Caco-2 (cell line): ENCODE data around the gene GNB5. TPM values are rescaled to one million over a fixed set of nuclear protein-coding genes. Genes with fewer than 3 reads are reported as not detected.

ENCODE experiments used
- BruUV-seq: library from RNA; stranded (reverse); fragments of 400-500 nt; replicated peaks from 2 replicates; lab custom pipeline; 2021; lab: Mats Ljungman, UMichigan
- CTCF ChIA-PET: fragments of 300-600 bp; sonication (Branson Sonifier 250); formaldehyde crosslinking; loops from one replicate; lab custom pipeline; 2022; ENCODE audit warnings: antibody characterized with exemption; lab: Charles Lee
- POLR2A ChIA-PET: fragments of 300-600 bp; sonication (Branson Sonifier 250); formaldehyde crosslinking; loops from one replicate; lab custom pipeline; 2022; ENCODE audit warnings: antibody characterized with exemption; lab: Charles Lee
- DNase-seq, 2 experiments: peaks; one replicate each; pipeline versions ENCODE4 v3.0.0 to v3.0.0-alpha.2; 2020 to 2022
- H3K27me3 ChIP-seq: replicated peaks from 2 replicates; pipeline ENCODE4 v1.6.0; 2011; ENCODE audit warnings: low read length; ENCODE audit not compliant: control insufficient read depth, insufficient read depth
- H3K36me3 ChIP-seq: 2 replicates; pipeline ENCODE4 v1.5.1; 2011; ENCODE audit warnings: low read length; ENCODE audit not compliant: control insufficient read depth, insufficient read depth
- H3K4me1 ChIP-seq: fragments of 250-450 bp; sonication (Bioruptor Pico); 2 replicates; pipeline ENCODE4 v1.5.1; 2020; ENCODE audit warnings: mild to moderate bottlenecking
- H3K4me3 ChIP-seq: 2 replicates; pipeline ENCODE4 v1.5.1; 2011; ENCODE audit warnings: low read depth, mild to moderate bottlenecking, control low read depth, low read length
- H3K9me3 ChIP-seq: fragments of 250-450 bp; sonication (Bioruptor Pico); 2 replicates; pipeline ENCODE4 v1.5.1; 2020; ENCODE audit warnings: mild to moderate bottlenecking, moderate library complexity
- H3K27ac Mint-ChIP-seq: one replicate; pipeline ENCODE4 v1.8.0; 2022; ENCODE audit warnings: mixed read lengths; ENCODE audit not compliant: unreplicated experiment
- H3K27me3 Mint-ChIP-seq: one replicate; pipeline ENCODE4 v1.8.0; 2022; ENCODE audit warnings: mixed read lengths; ENCODE audit not compliant: insufficient read depth, unreplicated experiment
- H3K36me3 Mint-ChIP-seq: one replicate; pipeline ENCODE4 v1.8.0; 2022; ENCODE audit warnings: mild to moderate bottlenecking, mixed read lengths; ENCODE audit not compliant: insufficient read depth, unreplicated experiment
- H3K4me1 Mint-ChIP-seq: one replicate; pipeline ENCODE4 v1.8.0; 2022; ENCODE audit warnings: low read depth, mixed read lengths; ENCODE audit not compliant: unreplicated experiment
- H3K4me3 Mint-ChIP-seq: one replicate; pipeline ENCODE4 v1.8.0; 2022; ENCODE audit warnings: mild to moderate bottlenecking, moderate library complexity, mixed read lengths; ENCODE audit not compliant: unreplicated experiment
- H3K9me3 Mint-ChIP-seq: one replicate; pipeline ENCODE4 v1.8.0; 2022; ENCODE audit warnings: mixed read lengths; ENCODE audit not compliant: unreplicated experiment
- CTCF ChIP-seq, 2 experiments: fragments of 200-600 bp in 1 of 2; IDR thresholded peaks; 1 replicate in 1 of 2; 2 replicates in 1 of 2; pipeline versions ENCODE4 v1.5.1 to v1.8.0; 2011 to 2022; ENCODE audit warnings: antibody characterized with exemption in 1 of 2, control low read depth in 1 of 2, inconsistent platforms in 1 of 2, low read depth in 1 of 2, low read length in 1 of 2, mild to moderate bottlenecking in 1 of 2, moderate library complexity in 1 of 2; ENCODE audit not compliant: insufficient read depth in 1 of 2, severe bottlenecking in 1 of 2, unreplicated experiment in 1 of 2
- intact Hi-C: fragments of 100-400 bp; cut with micrococcal nuclease; formaldehyde crosslinking; loops from one replicate; pipeline ENCODE4 v1.10.0; 2022; ENCODE audit not compliant: unreplicated experiment
- total RNA-seq: library from RNA; stranded (reverse); gene quantifications from 2 replicates; pipeline ENCODE4 v1.2.3, GENCODE V29; 2022

The GNB5 gene
- total RNA-seq, 1 experiment from 2014 or later = 23.2 TPM

- TF ChIP-seq CTCF (IDR thresholded peaks at IDR 0.05; ENCODE audit: insufficient read depth in 1 of 2, low read depth in 1 of 2, low read length in 1 of 2, severe bottlenecking in 1 of 2, unreplicated experiment in 1 of 2) = no peak
- no peak overlapping the region for H3K4me3 ChIP-seq
- BruUV-seq = no TSS peak
- ChIA-PET CTCF (no interaction called here), POLR2A (no interaction called here)
- H3K27me3 ChIP-seq = no peaks in the 10 kb centered on the region
- DNase-seq = no peak
- no peaks in the 10 kb centered on the region for H3K4me1 Mint-ChIP-seq
- H3K9me3 Mint-ChIP-seq = no peaks in the 10 kb centered on the region
- no peaks in the 10 kb centered on the region for H3K9me3 ChIP-seq
- intact Hi-C loops = no loop called here
- peaks cover 2% of the 10 kb centered on the region for H3K36me3 ChIP-seq
- H3K27me3 Mint-ChIP-seq = no peaks in the 10 kb centered on the region
- peaks cover 14% of the 10 kb centered on the region for H3K36me3 Mint-ChIP-seq
- H3K4me1 ChIP-seq = no peaks in the 10 kb centered on the region
- no peak overlapping the region for H3K27ac Mint-ChIP-seq
- H3K4me3 Mint-ChIP-seq = no peak overlapping the region
Measured at GRCh38 chr15:52220251-52220650, 29.1 kb upstream of the GNB5 start.

GRCh38 chr15:52218816-52219215 lies 27.6 kb upstream of the GNB5 start:
- BruUV-seq = no TSS peak
- TF ChIP-seq CTCF (IDR thresholded peaks at IDR 0.05; ENCODE audit: insufficient read depth in 1 of 2, low read depth in 1 of 2, low read length in 1 of 2, severe bottlenecking in 1 of 2, unreplicated experiment in 1 of 2) = no peak
- CTCF ChIA-PET = no interaction called here
- H3K36me3 ChIP-seq = peaks cover 2% of the 10 kb centered on the region
- no peaks in the 10 kb centered on the region for H3K4me1 Mint-ChIP-seq
- POLR2A ChIA-PET = no interaction called here
- H3K9me3 Mint-ChIP-seq = no peaks in the 10 kb centered on the region
- no peak for DNase-seq
- no peaks in the 10 kb centered on the region for H3K9me3 ChIP-seq
- no peak overlapping the region for H3K4me3 Mint-ChIP-seq
- no peaks in the 10 kb centered on the region for H3K27me3 Mint-ChIP-seq
- H3K4me3 ChIP-seq = no peak overlapping the region
- no peaks in the 10 kb centered on the region for H3K4me1 ChIP-seq
- intact Hi-C loops = no loop called here
- H3K27ac Mint-ChIP-seq = no peak overlapping the region
- no peaks in the 10 kb centered on the region for H3K27me3 ChIP-seq
- H3K36me3 Mint-ChIP-seq = peaks cover 14% of the 10 kb centered on the region

DNA sequence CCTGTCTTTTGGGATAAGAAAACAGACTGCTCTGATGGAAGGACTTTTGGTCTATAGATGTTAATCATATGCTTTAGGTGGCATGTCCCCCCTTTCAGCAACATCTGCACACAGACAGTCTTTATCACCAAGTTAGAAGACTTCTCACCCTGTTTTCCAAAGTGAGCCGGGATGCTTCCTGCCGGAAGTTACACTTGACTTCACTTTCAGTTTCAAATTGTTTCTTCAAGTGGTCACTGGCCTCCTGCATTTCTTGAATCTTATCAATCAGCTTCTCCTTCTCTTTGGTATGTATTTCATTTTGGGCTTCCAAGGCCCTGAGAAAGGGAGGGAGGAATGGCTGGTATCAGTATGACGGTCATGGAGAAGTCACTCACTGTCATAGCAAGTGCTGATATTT lies 27.2 kb upstream of the GNB5 start:
- POLR2A ChIA-PET = no interaction called here
- BruUV-seq = no TSS peak
- no peaks in the 10 kb centered on the region for H3K4me1 ChIP-seq
- CTCF ChIA-PET = no interaction called here
- Mint-ChIP-seq H3K36me3 (peaks cover 14% of the 10 kb centered on the region), H3K4me1 (no peaks in the 10 kb centered on the region), H3K9me3 (no peaks in the 10 kb centered on the region), H3K27ac (no peak overlapping the region), H3K27me3 (no peaks in the 10 kb centered on the region), H3K4me3 (no peak overlapping the region)
- H3K4me3 ChIP-seq = no peak overlapping the region
- peaks cover 2% of the 10 kb centered on the region for H3K36me3 ChIP-seq
- no peaks in the 10 kb centered on the region for H3K9me3 ChIP-seq
- no peak for TF ChIP-seq CTCF (IDR thresholded peaks at IDR 0.05; ENCODE audit: insufficient read depth in 1 of 2, low read depth in 1 of 2, low read length in 1 of 2, severe bottlenecking in 1 of 2, unreplicated experiment in 1 of 2)
- no peak for DNase-seq
- H3K27me3 ChIP-seq = no peaks in the 10 kb centered on the region
- intact Hi-C loops = no loop called here
